Stimulated activated CD8-positive, alpha-beta memory T cell treated with anti-CD3 and anti-CD28 coated beads, Interleukin-2, amount 100 ng/mL, for 1 hour (primary cell): ENCODE results near the gene PLOD1.
"Not testable (repeated sequence)": the region's sequence is repeated elsewhere in the genome, so short reads cannot be mapped to it uniquely, and the experiment has no call there.

ENCODE experiments used
- DNase-seq, 2 donors: peaks; one replicate each; pipeline ENCODE4 v3.0.0-alpha.2; 2020; ENCODE audit warnings: low read depth in 2 of 2

The PLOD1 gene

DNA sequence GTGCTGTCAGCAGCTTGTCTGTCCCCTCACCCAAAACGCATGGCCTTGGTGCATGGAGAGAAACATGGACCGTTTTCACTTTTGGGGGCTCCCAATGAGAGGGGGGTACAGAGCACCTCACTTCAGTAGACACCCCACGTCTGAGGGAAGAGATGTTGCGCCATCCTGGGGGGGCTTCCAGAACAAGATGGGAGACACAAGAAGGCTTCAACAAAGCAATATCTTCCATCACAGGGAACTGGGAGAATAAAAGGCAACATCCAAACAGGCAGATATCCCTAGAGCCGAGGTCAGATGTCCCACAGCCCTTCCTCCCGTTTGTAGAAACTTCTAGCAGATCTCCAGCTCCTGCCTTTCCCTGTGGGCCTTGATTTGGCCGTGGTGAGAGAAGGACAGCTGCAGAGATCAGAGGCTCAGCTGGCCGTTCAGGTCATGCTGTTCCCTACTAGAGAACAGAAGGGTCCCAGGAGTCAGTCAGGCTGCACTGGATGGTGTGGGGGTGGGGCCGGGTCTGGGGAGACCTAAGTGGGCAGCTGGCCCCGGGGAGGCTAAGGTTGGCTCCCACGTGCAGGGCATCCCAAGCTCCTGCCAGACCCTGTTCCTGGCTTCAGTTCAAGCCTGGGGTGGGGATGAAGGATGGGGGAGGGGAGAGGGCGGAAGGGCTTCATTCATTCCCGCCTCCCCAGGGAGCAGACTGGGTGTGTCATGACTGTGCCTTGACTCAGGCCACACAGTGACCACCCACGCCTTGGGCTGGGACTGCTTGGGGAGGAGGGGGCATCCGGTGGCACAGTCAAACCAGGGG, 4.4 kb downstream of the PLOD1 start:
- no peak for DNase-seq

DNA sequence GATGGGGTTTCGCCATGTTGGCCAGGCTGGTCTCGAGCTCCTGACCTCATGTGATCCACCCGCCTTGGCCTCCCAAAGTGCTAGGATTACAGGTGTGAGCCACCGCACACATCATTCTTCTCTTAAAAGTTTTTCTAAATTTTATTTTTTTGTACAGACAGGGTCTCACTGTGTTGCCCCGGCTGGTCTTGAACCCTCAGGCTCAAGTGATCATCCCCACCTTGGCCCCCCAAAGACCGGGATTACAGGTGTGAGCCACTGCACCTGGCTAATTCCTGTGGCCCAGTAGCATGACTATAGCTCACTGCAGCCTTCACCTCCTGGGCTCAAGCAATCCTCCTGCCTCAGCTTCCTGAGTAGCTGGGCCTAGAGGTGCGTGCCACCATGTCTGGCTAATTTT, 5.3 kb downstream of the PLOD1 start:
- DNase-seq: not testable (repeated sequence)

DNA sequence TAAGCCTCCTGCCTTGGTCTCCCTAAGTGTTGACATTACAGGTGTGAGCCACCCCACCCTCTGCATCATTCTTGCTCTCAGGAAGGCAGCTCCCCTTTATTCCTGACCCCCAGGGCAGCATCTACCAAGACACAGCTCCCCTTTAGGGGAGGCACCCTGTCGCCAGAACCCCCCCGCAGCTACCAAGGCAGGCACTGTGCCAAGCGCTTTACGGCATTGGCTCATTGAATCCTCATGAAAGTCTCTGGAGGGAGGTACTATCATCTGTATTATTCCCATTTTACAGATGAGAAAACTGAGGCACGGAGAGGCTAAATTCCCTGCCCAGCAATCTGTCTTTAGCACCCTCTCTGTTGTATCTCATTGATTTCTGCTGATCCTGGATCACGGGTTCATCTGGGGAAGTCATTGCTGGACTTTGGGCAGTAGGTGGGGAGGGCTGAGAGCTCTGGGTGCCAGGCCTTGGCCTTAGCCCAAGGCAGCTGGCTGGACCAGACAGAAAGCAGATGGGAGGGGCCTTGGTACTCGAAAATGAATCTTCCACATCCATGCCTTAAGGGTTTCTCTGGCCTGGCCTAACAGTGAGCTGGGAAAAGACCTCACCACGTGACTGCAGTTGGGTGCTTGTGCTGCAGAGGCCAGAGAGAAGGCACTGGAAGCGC, 5.9 kb downstream of the PLOD1 start:
- DNase-seq: no peak

DNA sequence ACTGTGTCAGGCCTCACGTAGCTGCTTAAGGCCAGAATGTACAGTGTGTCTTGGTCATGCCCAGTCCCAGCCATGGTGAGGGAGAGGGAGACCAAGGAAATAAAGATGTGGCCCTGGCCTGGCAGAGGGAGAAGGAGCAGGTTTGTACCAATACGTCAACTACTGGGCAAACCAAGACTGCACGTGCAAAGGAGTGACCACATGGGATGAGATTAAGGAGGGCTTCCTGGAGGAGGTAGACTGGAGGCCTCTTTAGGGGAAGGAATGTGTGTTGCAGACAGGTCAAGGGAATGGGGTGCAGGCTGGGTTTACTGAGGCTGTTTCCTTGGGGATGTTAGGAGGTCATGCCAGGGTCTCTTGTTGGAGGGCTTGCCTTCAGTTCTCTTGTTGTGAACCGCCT, 7.8 kb downstream of the PLOD1 start:
- no peak for DNase-seq

DNA sequence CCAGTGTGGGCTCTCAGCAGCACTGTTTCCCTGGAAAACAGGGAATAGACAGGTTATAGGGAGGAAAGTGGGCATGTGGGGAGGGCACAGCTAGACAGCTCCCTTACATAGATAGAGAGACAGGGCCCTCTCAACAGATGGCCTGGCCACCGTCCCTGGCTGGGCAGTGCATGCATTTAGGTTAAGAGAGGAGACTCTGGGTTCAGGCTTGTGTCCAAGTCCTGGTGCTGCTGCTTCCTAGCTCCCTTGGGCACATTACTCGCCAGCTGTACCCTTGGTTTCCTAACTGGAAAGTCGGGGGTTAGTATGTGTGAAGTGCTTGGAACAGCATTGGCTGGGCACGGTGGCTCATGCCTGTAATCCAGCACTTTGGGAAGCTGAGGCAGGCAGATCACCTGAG, 9.1 kb downstream of the PLOD1 start:
- DNase-seq: no peak

DNA sequence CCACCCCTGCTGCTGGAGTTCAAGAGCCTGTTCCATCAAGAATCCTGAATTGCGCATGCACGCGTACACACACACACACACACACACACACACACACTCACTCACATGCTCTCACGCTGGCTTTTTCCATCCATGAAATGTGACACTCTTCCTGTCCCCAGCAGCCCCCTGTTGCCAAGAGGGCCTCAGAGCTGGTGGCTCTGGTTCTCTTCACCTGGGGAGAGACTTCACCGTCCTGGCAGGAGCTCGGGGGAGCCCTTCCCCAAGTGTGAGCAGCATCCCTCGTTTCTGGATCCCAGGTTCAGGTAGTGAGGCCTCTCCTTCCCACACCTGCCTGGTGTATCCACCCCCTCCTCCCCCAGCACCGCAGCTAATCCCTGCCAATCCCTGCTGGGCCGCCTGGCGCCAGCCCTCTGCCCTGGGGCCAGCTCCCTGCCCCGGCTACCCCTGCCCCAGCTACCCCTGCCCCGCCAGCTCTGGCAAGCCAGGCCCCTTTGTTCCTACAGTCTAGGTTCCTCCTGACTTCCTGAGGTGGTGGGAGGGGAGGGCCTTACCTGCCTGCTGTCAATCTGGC, 9.9 kb downstream of the PLOD1 start:
- DNase-seq: no peak

DNA sequence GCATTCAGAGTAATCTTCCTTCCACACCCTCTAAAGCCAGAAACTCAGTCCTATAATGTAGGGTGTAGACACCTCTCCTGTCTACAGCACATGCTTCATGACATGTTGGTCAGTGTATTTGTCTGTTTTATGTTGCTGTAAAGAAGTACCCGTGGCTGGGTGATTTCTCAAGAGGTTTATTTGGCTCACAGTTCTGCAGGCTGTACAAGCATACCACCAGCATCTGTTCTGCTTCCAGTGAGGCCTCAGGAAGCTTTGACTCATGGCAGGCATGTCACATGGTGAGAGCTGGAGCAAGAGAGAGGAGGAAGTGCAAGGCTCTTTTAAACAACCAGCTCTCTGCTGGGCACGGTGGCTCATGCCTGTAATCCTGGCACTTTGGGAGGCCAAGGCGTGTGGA, 12.1 kb downstream of the PLOD1 start:
- DNase-seq: no peak

DNA sequence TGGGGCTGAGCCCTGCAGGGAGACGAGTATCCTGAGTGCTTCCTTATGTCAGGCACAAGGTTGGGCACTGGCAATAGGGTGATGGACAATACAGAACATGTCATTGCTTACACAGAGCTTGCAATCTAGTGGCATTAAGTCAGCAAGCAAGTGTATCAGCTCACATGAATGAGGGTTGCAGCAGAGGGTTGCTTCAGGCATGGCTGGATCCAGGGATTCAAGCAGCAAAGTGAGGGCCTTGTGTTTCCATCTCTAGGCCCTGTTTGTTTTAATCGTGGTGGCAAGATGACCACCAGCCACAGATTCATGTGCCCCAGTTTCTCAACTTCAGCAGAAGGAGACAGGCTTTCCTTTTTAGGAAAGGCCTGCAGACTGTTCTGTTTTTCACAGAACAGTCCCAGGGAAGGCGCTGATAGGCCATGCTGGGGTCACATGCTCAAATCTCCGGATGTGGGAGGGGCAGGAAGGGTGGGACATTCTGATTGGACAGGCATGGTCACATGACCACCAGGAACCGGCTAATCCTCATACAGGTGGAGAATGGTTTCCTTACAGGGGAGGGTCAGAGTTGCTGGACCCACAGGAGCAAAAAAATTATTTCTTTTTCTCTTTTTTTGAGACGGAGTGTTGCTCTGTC, 14.4 kb downstream of the PLOD1 start:
- DNase-seq: no peak

DNA sequence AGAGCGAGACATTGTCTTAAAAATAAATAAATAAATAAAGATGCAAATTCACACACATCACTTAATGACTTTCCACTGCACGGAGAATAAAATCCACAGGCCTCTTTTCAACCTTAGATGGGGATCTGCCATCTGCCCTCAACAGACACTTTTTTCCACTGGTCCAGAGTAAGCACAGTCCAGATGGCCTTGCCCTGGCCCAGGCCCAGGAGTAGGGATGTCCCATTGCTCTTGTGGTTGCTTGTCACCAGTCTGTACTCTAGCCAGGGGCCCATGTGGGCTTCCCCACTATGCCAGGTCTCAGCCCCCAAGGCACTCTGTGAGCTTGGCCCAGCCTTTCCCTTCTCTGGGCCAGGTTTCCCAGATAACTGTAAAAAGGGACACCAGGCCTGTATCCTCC, 17.4 kb downstream of the PLOD1 start:
- DNase-seq: no peak

DNA sequence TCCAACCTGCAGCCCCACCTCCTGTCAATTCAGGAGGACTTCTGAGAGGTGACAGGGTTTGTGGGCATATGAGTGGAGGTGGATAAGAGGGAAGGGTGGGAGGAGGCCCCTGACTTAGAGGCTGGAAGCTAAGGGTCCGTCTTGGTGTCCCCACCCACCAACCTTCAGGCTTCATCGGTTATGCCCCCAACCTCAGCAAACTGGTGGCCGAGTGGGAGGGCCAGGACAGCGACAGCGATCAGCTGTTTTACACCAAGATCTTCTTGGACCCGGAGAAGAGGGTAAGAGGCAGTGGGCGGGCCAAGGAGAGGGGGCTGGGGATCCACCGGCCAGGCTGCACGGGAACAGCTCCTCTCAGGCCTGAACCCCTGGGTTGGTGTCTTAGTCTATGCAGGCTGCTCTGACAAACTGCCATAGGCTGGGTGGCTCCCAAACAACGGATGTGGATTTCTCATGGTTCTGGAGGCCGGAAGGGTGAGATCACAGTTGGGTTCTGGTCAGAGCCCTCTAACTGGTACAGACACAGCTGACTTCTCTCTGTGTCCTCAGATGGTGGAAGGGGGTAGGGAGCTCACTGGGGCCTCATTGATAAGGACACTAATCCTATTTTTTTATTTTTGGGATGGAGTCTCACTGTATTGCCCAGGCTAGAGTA, 18.1 kb downstream of the PLOD1 start:
- no peak for DNase-seq

DNA sequence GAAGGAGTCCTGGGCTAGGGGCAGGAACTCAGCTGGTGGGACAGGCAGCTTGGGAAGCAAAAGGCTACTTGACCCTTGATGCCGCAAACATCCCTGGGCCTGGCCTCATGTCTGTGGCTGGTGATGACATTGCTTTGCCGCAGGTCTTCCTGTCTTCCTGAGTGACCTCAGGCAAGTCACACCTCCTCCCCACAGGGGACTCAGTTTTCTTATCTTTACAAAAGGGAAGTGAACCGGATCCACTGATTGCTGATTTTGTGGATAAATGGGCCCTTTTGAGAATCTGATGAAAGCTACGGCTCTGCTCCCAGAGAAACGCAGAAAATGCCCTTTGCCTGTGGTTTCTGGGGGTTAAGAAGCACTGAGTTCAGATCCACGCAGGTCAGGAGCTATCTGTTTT, 20.7 kb downstream of the PLOD1 start:
- DNase-seq: no peak

DNA sequence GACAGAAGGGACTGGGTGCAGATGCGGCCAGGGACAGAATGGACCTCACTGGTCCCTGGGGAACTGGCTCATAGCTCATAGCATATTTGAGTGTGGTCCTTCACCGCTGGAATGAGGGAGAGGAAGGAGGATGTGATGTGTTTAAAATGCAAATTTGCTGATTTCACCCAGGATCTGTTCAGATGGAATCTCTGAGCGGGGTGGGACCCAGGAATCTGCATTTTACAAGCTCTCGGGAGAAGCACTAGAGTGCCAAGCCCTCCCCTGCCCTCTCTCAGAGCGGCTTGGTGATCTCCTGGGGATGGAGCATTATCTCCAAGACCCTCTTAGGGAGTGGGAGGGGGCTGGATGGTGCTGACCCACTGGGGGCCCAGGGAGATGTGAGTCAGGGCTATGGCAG, 22.9 kb downstream of the PLOD1 start:
- DNase-seq: no peak

DNA sequence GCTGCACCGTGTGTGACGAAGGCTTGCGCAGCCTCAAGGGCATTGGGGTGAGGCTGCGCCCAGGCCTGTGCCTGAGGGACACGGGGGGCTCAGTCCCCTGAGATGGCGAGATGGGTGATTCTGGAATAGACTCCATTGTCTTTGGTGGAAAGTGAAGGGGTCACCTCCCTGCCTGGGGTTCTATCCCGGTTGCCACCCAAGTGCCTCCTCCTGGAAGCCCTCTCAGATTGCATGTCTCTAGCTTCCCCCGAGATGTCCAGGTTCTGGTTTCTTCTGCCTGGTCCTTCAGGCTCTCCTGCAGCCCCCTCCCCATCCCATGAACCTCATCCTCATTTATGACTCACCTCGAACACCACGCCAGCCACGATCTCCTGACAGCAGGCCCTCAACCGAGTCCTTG, 23.4 kb downstream of the PLOD1 start:
- no peak for DNase-seq

DNA sequence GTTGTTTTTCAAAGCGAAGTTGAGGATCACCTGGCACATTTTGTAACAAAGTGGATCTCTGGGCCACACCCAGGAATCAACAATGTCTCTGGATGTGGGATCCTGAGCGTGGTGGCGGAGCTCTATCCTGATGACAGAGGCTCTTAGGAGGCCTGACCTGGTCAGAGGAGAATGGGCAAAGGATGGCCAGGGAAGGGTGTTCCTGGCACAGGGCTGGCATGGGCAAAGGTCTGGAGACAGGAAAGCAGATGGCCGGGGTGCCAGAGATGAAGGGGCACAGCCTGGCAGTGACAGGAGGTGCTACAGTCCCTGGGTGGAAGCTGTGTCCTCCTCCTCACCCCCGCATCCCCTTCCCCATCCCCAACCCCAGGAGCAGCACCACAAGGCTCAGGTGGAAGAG, 25.8 kb downstream of the PLOD1 start:
- no peak for DNase-seq

DNA sequence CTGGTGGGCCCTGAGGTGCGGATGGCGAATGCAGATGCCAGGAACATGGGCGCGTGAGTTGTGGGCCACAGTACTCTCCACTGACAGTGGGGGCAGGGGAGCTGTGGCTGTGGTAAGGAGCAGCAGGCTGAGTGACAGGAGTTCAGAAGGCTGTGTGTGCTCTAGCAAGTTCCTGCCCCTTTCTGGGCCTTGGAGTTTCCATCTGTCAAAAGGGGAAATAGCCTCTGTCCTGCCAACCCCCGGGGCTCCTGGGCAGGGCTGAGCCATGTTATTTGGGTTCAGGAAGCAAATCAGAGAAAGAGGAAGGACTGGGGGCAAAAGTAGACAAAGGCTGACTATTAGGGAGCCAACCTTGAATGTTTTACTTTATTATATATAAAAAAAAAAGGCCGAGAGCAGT, 26.2 kb downstream of the PLOD1 start:
- no peak for DNase-seq

DNA sequence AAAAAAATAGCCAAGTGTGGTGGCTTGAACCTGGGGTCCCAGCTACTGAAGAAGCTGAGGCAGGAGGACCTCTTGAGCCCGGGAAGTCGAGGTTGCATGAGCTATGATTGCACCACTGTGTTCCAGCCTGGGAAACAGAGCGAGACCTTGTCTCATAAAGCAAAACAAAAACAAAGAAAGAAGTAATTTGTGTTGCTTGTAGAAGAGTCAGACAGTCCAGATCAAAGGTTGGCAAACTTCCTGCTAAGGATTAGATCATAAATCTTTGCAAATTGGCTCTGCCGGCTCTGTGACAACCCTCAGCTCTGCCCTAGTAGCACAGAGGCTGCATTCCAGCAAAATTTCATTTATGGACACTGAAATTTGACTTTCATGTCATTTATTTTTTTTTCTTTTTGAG, 26.7 kb downstream of the PLOD1 start:
- no peak for DNase-seq

DNA sequence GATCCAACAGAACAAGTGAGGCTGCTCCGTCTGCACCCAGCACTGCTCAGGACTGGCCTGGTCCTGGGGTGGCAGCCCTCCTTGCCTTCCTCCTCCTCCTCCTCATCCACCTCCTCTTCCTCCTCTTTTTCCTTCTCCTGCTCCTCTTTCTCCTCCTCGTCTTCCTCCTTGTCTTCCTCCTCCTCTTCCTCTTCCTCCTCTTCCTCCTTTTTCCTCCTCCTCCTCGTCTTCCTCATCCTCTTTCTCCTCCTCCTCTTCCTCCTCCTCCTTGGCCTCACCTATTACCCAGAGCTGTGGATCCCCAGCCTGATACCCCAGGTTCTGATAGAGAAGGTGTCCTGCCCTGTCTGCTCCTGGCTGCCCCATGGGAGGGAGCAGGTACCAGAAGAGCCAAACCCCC, 29.1 kb downstream of the PLOD1 start:
- no peak for DNase-seq

DNA sequence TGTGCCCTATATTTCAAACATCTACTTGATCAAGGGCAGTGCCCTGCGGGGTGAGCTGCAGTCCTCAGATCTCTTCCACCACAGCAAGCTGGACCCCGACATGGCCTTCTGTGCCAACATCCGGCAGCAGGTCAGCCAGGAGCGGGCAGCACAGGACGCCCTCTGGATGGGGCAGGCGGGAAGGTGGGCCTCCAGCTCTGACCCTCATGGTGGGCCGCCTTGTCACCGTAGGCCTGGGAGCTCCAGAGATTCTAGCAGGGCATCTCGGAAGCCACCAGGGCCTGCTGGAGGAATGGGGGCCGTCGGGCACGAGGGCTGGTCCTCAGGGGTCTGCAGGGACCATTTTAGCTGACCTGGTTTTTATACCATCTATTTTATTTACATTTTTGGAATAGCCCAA, 30.1 kb downstream of the PLOD1 start:
- no peak for DNase-seq

DNA sequence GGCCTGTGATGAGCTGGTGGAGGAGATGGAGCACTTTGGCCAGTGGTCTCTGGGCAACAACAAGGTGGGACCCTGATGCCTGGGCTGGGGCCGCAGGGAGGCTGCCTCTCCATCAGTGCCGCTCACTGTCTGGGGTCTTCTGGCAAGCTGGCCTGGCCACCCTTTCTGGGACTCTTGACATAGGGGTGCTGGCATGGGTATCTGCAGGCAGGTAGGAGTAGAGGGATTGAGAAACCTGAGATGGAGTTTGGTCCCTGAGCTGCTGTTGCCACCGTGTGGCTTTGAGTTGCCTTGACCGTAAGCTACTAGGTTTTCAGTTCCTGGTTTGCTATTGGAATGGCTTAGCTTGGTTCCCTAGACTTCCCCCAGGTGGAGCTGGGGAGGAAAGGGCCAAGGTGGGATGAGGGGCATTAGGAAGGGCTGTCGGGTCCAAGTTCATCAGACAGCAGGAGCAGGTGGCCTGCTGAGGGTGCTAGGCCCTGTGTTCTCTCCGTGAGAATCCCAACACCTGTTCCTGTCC, 32.6 kb downstream of the PLOD1 start:
- DNase-seq: no peak

DNA sequence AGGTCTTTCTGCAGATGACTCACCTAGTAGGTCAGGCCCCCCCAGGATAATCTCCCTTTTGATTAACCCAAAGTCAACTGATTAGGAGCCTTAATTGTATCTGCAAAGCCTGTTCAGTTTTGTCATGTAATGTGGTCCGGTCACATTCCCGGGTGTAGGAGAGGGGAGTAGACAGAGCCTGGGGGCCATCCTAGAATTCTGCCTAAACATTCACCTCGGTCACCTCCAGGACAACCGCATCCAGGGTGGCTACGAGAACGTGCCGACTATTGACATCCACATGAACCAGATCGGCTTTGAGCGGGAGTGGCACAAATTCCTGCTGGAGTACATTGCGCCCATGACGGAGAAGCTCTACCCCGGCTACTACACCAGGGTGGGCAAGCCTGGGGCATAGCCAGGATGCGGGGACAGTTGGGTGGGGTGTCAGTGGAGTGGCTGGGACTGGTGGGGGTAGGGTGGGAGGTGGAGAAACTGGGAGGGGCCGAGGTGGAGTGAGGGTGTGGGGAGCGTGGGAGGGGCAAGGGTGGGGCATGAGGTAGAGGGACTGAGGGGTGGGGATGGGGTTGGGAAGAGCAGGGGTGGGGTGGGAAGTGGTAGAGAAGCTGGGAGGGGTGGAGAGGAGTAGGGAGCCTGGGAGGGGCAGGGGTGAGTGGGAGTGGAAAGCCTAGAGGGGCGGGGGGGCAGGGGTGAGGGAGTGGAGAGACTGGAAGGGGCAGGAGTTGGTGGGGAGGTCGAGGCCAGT, 36.1 kb downstream of the PLOD1 start:
- DNase-seq: no peak

DNA sequence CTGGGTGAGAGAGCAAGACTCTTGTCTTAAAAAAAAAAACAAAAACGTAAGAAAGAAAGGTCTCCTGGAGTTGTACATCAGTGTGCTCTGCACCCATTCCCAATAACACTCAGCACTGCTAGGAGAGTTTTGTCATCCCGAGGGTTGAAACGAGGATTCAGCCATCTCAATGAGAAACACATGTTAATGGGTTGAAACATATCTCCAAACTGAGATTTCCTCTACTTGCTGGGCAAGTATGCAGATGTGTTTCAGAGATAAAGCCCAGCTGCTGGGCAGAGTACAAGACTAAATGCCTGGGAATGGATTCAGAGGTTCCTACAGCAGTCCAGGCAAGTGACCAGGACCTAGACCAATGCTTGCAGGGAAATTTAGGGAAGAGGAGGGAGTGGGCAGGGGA, 43.1 kb downstream of the PLOD1 start:
- DNase-seq: no peak
